ENCODE measurements around the gene ERGIC1. TPM values are rescaled to one million over a fixed set of nuclear protein-coding genes. Genes with fewer than 3 reads are reported as not detected.

ERGIC1 gene
- total RNA-seq, 1 experiment from 2014 or later, result 77.0 TPM

DNA sequence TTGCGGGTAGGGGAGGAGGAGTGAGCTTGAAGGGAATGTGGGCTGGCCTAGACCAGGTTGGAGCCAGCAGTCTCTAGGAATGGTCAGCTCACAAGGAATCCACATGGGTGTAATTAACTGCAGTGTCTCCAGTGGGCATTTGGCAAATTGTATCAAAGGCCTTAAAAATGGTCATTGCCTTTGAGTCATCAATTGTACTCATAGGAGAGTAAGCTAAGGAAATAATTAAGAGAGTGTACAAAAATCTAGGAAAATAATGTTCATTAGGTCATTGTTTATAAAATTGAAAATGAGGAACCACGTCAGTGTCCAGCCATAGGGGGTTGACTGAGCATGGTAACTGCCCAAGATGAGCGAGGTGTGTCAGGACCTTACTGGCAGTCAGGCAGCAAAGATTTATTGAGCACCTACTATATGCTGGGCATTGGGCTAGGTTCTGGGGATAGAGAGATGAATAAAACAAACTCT is 95.4 kb downstream of the ERGIC1 start:
- Histone ChIP-seq H3K79me2 (ENCODE audit: insufficient read depth, low read length) (no peaks in the 10 kb centered on the region), H3K4ac (ENCODE audit: low read depth, low read length) (no peak overlapping the region), H3K79me1 (ENCODE audit: insufficient read depth, low read depth, low read length, poor library complexity, severe bottlenecking) (no peaks in the 10 kb centered on the region), H3T11ph (ENCODE audit: low read length) (no peak overlapping the region), H3K14ac (ENCODE audit: insufficient read depth, low read length) (no peak overlapping the region), H3K27me3 (ENCODE audit: insufficient read depth, low read length) (no peaks in the 10 kb centered on the region), H2BK20ac (ENCODE audit: low read depth, low read length, poor library complexity, severe bottlenecking) (no peak overlapping the region), H2BK5ac (ENCODE audit: insufficient read length, low read length) (no peak overlapping the region), H3K56ac (ENCODE audit: insufficient read length, low read depth, low read length) (no peak overlapping the region), H3K4me1 (ENCODE audit: insufficient read depth, low read length) (no peaks in the 10 kb centered on the region), H3K23me2 (ENCODE audit: insufficient read length, low read depth, low read length, poor library complexity, severe bottlenecking) (no peaks in the 10 kb centered on the region), H3K18ac (ENCODE audit: insufficient read length, low read depth, low read length) (no peak overlapping the region), H4K8ac (replicated peaks; ENCODE audit: insufficient read length, low read depth, low read length) (no peak overlapping the region), H4K5ac (ENCODE audit: insufficient read length, low read depth, low read length) (no peak overlapping the region), H2AK5ac (ENCODE audit: insufficient read length, low read length) (no peak overlapping the region), H2AFZ (ENCODE audit: low read length) (no peak overlapping the region), H2BK120ac (ENCODE audit: low read depth, low read length, poor library complexity, severe bottlenecking) (no peak overlapping the region), H4K91ac (ENCODE audit: insufficient read length, low read depth, low read length) (no peak overlapping the region), H2BK12ac (ENCODE audit: insufficient read length, low read depth, low read length) (no peak overlapping the region), H3K9ac (ENCODE audit: extremely low read depth, insufficient read length, low read length) (no peak overlapping the region), H2BK15ac (ENCODE audit: low read depth, low read length) (no peak overlapping the region), H4K20me1 (ENCODE audit: control insufficient read depth, insufficient read depth, insufficient read length) (no peaks in the 10 kb centered on the region), H3K4me2 (ENCODE audit: insufficient read depth, insufficient read length, low read length) (no peak overlapping the region), H3K23ac (ENCODE audit: insufficient read length, low read depth, low read length) (no peak overlapping the region), H3K27ac (ENCODE audit: insufficient read length, low read depth, low read length) (no peak overlapping the region), H3K9me3 (ENCODE audit: control insufficient read depth, low read depth, low read length) (no peaks in the 10 kb centered on the region)
- Mint-ChIP-seq H3K27me3 (ENCODE audit: low read depth) (no peaks in the 10 kb centered on the region), H3K4me3 (no peak overlapping the region), H3K36me3 (ENCODE audit: insufficient read depth in 1 of 3, low read depth in 3 of 3) (peaks cover 12 to 39% (median 36%) of the 10 kb centered on the region in 3 experiments; a peak in 6 of 7 replicates), H3K4me1 (peaks cover 8 to 16% of the 10 kb centered on the region in 2 experiments), H3K9me3 (no peaks in the 10 kb centered on the region), H3K27ac (no peak overlapping the region; a peak in 1 of 7 replicates)
- TF ChIP-seq, protein P1, sequence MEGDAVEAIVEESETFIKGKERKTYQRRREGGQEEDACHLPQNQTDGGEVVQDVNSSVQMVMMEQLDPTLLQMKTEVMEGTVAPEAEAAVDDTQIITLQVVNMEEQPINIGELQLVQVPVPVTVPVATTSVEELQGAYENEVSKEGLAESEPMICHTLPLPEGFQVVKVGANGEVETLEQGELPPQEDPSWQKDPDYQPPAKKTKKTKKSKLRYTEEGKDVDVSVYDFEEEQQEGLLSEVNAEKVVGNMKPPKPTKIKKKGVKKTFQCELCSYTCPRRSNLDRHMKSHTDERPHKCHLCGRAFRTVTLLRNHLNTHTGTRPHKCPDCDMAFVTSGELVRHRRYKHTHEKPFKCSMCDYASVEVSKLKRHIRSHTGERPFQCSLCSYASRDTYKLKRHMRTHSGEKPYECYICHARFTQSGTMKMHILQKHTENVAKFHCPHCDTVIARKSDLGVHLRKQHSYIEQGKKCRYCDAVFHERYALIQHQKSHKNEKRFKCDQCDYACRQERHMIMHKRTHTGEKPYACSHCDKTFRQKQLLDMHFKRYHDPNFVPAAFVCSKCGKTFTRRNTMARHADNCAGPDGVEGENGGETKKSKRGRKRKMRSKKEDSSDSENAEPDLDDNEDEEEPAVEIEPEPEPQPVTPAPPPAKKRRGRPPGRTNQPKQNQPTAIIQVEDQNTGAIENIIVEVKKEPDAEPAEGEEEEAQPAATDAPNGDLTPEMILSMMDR (conservative IDR thresholded peaks at IDR 0.05), result no peak
- DNase-seq, result no peak
- WGBS (ENCODE audit: extremely low coverage, insufficient read length, low lambda C conversion rate), result no CpG with 5 or more reads among the region's 3 CpGs

Measured in H9 (cell line).